GM12875 (cell line): ENCODE results near the gene ZMYND11.

Source experiments
- H3K4me3 ChIP-seq: one replicate; pipeline ENCODE4 v1.5.1; 2011; ENCODE audit warnings: low read depth, low read length, control low read depth
- CTCF ChIP-seq: IDR thresholded peaks from 2 replicates; pipeline ENCODE4 v1.5.1; 2011; ENCODE audit warnings: low read depth, mild to moderate bottlenecking, control low read depth, inconsistent platforms, low read length, moderate library complexity, borderline replicate concordance; ENCODE audit not compliant: insufficient read depth

The ZMYND11 gene

GRCh38 chr10:241451-241850 is 106.2 kb downstream of the ZMYND11 start:
- no peak for TF ChIP-seq CTCF
- no peak overlapping the region for H3K4me3 ChIP-seq

- no peak overlapping the region for H3K4me3 ChIP-seq
- no peak for TF ChIP-seq CTCF
Observed at GRCh38 chr10:241966-242643, 106.8 kb downstream of the ZMYND11 start.

GRCh38 chr10:244227-244626 is 109.0 kb downstream of the ZMYND11 start:
- no peak for TF ChIP-seq CTCF
- H3K4me3 ChIP-seq, result no peak overlapping the region

- TF ChIP-seq CTCF, result no peak
- H3K4me3 ChIP-seq, result no peak overlapping the region
Observed at GRCh38 chr10:246431-246830, 111.2 kb downstream of the ZMYND11 start.

GRCh38 chr10:247480-247879 is 112.2 kb downstream of the ZMYND11 start:
- H3K4me3 ChIP-seq, result no peak overlapping the region
- no peak for TF ChIP-seq CTCF

GRCh38 chr10:248307-248706 is 113.1 kb downstream of the ZMYND11 start:
- H3K4me3 ChIP-seq, result no peak overlapping the region
- no peak for TF ChIP-seq CTCF

- TF ChIP-seq CTCF, result no peak
- H3K4me3 ChIP-seq, result no peak overlapping the region
Observed at GRCh38 chr10:251982-252582, 116.8 kb downstream of the ZMYND11 start.
